ENCODE results near the gene CD47. TPM values are rescaled to one million over a fixed set of nuclear protein-coding genes. Genes with fewer than 3 reads are reported as not detected.

Gene CD47
- polyA plus RNA-seq, 1 of the 3 experiments (the other 2 are of a cell fraction) = 19.6 TPM

DNA sequence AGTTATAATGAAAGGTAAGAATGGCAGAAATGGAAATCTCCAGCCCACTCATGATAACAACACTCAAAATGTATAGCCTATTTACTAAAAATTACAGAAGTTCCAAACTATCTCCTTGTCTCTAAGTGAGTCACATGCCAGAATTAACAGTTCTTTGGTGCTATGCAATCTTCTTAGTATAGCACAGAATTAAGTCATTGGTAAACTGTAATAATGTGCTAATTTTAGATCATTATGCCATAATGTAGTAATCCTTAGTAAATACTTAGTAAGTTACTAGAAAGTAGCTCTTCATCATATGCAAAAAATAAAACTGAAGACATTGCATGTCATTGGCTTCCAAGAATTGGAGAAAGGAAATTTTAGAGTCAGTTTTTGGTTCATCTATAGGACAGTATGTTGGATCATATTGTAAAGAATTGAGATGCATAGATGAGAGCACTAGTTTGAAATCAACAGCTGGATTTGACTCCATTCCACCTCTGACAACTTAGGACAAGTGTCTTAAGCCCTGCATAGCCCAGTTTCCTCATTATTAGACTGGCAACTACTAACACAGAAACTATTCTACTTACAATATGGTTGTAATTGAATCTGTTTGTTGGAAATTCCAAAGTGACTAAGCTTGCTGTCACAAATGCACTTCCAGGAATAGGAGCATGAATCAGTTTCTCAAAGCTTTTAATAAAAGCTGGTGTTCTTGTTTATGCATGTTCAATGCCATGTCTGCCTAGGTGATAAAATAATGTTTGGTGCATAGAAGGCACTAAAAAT lies 40.1 kb upstream of the CD47 start (continued):
- TF ChIP-seq RFX5 (IDR thresholded peaks at IDR 0.05; ENCODE audit: low read length) = no peak
- TF ChIP-seq, protein P1, sequence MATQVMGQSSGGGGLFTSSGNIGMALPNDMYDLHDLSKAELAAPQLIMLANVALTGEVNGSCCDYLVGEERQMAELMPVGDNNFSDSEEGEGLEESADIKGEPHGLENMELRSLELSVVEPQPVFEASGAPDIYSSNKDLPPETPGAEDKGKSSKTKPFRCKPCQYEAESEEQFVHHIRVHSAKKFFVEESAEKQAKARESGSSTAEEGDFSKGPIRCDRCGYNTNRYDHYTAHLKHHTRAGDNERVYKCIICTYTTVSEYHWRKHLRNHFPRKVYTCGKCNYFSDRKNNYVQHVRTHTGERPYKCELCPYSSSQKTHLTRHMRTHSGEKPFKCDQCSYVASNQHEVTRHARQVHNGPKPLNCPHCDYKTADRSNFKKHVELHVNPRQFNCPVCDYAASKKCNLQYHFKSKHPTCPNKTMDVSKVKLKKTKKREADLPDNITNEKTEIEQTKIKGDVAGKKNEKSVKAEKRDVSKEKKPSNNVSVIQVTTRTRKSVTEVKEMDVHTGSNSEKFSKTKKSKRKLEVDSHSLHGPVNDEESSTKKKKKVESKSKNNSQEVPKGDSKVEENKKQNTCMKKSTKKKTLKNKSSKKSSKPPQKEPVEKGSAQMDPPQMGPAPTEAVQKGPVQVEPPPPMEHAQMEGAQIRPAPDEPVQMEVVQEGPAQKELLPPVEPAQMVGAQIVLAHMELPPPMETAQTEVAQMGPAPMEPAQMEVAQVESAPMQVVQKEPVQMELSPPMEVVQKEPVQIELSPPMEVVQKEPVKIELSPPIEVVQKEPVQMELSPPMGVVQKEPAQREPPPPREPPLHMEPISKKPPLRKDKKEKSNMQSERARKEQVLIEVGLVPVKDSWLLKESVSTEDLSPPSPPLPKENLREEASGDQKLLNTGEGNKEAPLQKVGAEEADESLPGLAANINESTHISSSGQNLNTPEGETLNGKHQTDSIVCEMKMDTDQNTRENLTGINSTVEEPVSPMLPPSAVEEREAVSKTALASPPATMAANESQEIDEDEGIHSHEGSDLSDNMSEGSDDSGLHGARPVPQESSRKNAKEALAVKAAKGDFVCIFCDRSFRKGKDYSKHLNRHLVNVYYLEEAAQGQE (IDR thresholded peaks at IDR 0.05; ENCODE audit: low read depth, low read length) = no peak
- TF ChIP-seq EP300 (IDR thresholded peaks at IDR 0.05; ENCODE audit: borderline replicate concordance in 1 of 2, low read depth in 1 of 2, low read length in 1 of 2) = peak; percentile 12 to 93; a peak in 2 of 4 replicates
- TF ChIP-seq JUND (IDR thresholded peaks at IDR 0.05) = peak; percentile 92
- TF ChIP-seq RAD21 (IDR thresholded peaks at IDR 0.05; ENCODE audit: low read length) = no peak
- TF ChIP-seq YY1 (IDR thresholded peaks at IDR 0.05; ENCODE audit: low read depth) = no peak
- TF ChIP-seq FOXM1 (IDR thresholded peaks at IDR 0.05; ENCODE audit: low read depth) = 0 out of 2 replicates have a peak, but pooled peaks have one; percentile 54
- TF ChIP-seq, protein P2, sequence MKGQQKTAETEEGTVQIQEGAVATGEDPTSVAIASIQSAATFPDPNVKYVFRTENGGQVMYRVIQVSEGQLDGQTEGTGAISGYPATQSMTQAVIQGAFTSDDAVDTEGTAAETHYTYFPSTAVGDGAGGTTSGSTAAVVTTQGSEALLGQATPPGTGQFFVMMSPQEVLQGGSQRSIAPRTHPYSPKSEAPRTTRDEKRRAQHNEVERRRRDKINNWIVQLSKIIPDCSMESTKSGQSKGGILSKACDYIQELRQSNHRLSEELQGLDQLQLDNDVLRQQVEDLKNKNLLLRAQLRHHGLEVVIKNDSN (IDR thresholded peaks at IDR 0.05; ENCODE audit: borderline replicate concordance, low read depth) = no peak
- peak; percentile 78 for TF ChIP-seq NFIC (IDR thresholded peaks at IDR 0.05; ENCODE audit: borderline replicate concordance)
- no peak for TF ChIP-seq MXI1 (IDR thresholded peaks at IDR 0.05; ENCODE audit: low read depth, low read length)
- peak; percentile 59; the same call in 1 of the 2 replicates for TF ChIP-seq ZBTB33 (IDR thresholded peaks at IDR 0.05; ENCODE audit: borderline replicate concordance, low read depth)
- TF ChIP-seq TEAD4 (IDR thresholded peaks at IDR 0.05; ENCODE audit: borderline replicate concordance, insufficient read depth) = peak; percentile 82; the same call in 1 of the 2 replicates

DNA sequence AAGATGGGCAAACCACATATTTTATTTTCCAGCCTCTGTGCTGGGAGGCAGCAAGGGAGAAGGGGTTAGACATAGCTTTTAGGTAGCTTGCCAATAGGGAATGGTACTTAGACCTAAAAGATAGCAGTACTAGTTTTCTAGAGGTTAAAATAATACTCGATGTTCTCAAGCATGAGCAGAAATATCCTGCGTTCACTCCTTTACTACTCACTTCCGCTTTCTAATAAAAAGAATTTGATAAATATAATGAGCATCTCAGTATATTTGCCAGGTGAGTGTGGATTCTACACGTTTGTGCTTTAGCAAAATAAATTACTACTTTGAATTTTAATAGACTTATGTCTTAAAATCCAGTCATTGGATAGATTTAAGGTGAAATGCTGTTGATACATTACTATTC lies 39.4 kb upstream of the CD47 start:
- Histone ChIP-seq H3K4me1 (ENCODE audit: control insufficient read depth in 1 of 2, insufficient read depth in 2 of 2, low read depth in 1 of 2, low read length in 1 of 2) (peaks cover 4 to 27% of the 10 kb centered on the region in 2 experiments; a peak in 3 of 4 replicates), H2AFZ (ENCODE audit: low read depth) (no peak overlapping the region), H3K4me2 (0 out of 2 replicates have a peak overlapping the region, but pooled peaks have one; percentile 31), H3K27me3 (ENCODE audit: insufficient read depth) (no peaks in the 10 kb centered on the region), H3K9me2 (no peaks in the 10 kb centered on the region), H3K4me3 (ENCODE audit: low read depth in 2 of 2, low read length in 1 of 2) (no peak overlapping the region), H3K79me2 (ENCODE audit: insufficient read depth) (no peaks in the 10 kb centered on the region), H3F3A (replicated peaks; ENCODE audit: insufficient read depth) (peaks cover 11% of the 10 kb centered on the region), H3K9ac (no peak overlapping the region), H3K9me3 (no peaks in the 10 kb centered on the region), H3K36me3 (replicated peaks in 1 of 2; ENCODE audit: control insufficient read depth in 1 of 2, insufficient read depth in 2 of 2, low read length in 1 of 2) (no peaks in the 10 kb centered on the region), H4K20me1 (ENCODE audit: insufficient read depth) (no peaks in the 10 kb centered on the region), H3K27ac (ENCODE audit: low read depth in 2 of 2, low read length in 1 of 2) (peak overlapping the region in 1 of 2 experiments; percentile 83; a peak in 2 of 4 replicates)
- ChIA-PET CTCF (no interaction called here), POLR2A (no interaction called here)
- DNase-seq = no peak
- TF ChIP-seq RXRA (IDR thresholded peaks at IDR 0.05; ENCODE audit: borderline replicate concordance, low read depth) = no peak
- TF ChIP-seq MEF2A (IDR thresholded peaks at IDR 0.05; ENCODE audit: borderline replicate concordance, low read depth) = no peak
- no peak for TF ChIP-seq IRF3 (IDR thresholded peaks at IDR 0.05; ENCODE audit: low read depth, low read length)
- WGBS (ENCODE audit: low lambda C conversion rate) = 92% methylated on average over 4 of the region's 4 CpGs

Data from SK-N-SH (cell line).